SKM-1 (cell line): Measurements from ENCODE around the gene FAM174A.
A peak's percentile ranks its signal among the peaks of the same experiment; 100 is the strongest.

Experiments used
- DNase-seq: peaks from one replicate; lab custom pipeline; 2025; ENCODE audit not compliant: unreplicated experiment; lab: John Stamatoyannopoulos, UW

Gene FAM174A

DNA sequence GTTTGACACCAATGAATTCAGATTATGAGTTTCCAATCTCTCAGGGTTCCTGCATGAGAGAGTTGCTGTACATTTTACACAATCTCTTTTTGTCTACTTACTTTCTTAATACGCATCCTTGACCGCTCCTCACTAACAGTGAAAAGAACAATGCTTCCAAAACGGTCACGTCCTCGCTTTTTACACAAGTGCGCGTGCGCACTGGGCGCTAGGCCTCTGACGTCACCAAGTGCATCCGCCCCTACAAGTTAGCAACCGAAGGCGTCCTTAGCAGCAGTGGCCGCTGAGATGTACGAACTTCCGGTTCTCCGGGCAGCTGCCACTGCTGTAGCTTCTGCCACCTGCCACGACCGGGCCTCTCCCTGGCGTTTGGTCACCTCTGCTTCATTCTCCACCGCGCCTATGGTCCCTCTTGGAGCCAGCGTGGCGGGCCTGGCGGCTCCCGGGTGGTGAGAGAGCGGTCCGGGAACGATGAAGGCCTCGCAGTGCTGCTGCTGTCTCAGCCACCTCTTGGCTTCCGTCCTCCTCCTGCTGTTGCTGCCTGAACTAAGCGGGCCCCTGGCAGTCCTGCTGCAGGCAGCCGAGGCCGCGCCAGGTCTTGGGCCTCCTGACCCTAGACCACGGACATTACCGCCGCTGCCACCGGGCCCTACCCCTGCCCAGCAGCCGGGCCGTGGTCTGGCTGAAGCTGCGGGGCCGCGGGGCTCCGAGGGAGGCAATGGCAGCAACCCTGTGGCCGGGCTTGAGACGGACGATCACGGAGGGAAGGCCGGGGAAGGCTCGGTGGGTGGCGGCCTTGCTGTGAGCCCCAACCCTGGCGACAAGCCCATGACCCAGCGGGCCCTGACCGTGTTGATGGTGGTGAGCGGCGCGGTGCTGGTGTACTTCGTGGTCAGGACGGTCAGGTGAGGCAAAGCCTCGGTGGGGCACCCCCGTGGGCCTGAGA is at the start of gene FAM174A:
Gene FAM174A, plus strand, starts transcription at position 315 of the 946 bp plus-strand sequence. Its CDS starts 157 bp downstream, at position 472.
- peak; percentile 80 for DNase-seq

DNA sequence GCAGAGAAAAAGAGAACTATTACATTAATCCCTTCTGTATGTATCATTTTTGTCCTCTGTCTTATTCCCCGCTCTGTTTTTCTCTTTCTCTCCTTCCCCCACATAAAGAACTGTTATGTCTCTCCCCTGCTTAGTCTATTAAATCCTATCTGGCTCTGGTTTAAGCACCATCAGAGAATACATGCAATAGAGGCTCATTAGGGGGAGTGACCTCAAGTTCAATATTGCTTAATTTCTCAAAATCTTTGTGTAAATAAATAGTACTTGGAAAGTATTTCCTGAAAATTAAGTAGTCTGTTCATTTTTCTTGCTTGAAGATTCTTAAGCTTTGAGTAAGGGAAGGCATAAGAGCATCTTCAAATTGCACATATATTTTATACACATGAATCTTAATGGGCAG is 41.2 kb upstream of the FAM174A start:
- DNase-seq: no peak

GRCh38 chr5:100496296-100496695 is 38.9 kb upstream of the FAM174A start:
- DNase-seq: no peak

DNA sequence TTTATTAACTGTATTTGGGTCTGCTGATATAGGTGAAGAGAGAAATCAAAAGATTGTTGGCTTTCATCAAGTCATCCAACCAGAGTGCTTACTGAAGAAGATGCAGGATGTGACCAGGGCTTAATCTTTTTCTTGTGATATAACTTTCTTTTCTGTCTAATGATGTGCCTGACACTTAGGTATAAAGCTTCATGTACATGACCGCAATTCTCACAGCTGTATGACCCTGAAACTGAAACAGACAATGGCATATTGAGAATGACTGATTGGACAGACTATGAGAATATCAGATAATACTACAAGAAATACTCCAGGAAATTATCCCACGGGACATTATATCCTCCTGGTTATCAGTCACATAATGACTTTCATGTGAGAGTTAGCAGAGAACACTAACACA is 32.5 kb upstream of the FAM174A start:
- no peak for DNase-seq

- DNase-seq: no peak
Measured at GRCh38 chr5:100505984-100506670, 29.0 kb upstream of the FAM174A start.

- DNase-seq: no peak
Measured at GRCh38 chr5:100516285-100516684, 18.9 kb upstream of the FAM174A start.

DNA sequence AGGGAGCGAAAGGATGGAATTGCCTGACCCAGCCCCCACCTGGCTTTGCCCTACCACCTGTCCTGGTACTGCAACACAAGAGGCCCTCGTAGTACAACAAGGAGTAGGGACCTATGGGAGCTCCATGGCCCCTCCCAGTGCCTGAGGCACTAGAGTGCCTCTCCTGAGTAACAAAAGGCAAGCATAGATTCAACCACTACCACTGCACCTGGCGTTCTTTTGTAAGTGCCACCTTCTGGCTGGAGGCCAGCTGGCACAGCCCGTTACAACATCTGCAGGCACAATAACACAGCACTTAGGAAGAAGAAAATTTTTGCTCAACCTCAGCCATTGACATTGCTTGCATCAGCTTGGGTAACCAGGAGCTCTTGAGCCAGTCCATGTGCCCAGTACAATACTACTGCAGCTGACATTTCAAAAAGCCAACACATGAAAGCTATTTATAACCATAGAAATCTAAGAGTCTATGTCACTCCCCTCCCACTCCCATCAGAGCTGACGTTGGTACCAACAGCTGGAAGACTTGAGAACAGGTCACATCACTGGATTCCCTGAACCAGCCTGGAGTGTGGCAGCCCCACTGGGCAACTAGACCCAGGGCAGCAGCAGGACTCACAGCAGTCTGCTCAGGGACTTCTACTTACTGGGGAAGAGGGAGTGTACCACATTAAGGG is 17.7 kb upstream of the FAM174A start:
- DNase-seq: no peak

DNA sequence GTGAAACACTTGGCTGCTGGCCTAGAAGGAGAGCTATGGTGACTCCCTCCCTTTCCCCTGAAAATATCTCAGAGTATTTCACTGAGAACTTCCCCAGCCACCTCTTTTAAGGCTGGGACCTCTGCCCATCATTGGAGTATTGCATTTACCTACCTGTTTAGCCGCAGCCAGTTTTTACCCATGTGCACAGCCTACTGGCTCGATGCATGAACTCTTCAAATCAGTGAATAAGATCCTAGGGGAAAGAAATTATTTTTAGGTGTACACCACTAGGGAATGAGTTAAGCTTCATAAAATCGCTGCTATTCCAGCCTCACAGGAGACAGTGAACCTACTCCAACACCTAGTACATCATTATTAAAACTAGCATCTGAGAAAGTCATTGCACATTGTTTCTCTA is 16.8 kb upstream of the FAM174A start:
- no peak for DNase-seq

DNA sequence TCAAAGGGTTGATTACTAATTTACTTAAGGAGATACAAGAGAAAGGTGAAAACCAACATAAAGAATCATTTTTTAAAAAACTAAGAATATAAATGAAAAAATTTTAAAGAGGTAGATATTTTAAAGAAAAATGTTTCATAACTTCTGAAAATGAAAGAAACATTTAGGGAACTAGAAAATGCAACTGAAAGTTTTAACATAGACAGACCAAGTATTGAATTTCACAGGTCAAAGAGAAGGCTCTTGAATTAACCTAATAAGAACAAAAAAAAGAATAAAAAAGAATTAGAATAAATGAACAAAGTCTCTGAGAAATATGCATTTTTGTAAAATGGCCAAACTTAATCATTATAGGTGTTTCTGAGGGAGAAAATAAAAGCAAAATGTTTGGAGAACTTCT is 16.1 kb upstream of the FAM174A start:
- no peak for DNase-seq

DNA sequence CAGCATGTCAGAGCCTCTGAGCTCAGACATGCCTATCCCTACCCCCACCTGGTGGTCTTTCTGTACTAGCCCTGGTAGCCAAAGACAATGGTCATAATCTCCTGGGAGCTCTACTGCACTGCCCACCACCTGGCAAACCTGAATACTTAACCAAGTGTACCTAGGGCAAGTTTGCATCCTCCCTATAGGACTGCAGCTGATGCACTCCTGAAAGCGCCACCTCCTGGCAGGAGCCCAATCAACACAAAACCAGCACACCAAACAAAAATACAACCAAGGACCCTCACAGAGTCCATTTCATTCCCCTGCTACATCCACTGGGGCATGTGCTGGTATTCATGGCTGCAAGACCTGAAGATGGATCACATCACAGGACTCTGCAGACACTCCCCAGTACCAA is 14.8 kb upstream of the FAM174A start:
- DNase-seq: no peak

DNA sequence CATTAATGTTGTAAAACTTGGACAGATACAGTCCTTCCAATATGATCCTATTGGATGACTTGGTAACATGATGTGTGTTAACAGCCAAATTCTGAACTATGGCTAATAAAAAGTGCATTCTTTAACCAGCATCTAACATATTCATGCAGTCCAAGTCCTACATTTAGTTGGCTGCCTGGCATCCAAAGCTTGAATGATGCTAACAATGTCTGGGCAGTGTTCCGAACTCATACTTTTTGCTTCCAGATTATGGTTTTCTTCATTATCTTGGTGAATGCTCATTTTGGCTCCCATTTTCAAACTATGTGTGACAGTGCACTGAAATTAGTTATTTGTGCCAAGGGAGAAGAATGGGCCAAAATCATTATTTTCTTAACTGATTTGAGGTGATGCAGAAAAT is 2.8 kb downstream of the FAM174A start:
- no peak for DNase-seq

DNA sequence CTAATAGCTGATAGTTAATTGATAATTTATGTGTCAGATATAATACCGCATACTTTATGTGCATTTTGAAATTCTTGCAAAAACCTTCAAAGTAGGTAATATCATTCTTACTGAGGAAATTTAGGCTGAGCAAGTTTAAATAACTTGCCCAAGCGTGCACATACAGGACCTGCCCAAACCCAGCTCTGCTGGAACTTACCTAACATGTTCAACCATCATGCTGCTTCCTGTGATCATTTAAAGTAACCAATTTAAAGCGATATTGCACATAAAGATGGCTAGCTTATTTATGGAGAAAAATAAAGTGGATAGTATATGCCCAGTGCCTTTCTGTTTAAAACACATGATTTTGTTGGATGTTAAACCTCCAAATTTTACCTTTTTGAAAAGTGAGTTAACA is 4.3 kb downstream of the FAM174A start:
- DNase-seq: no peak

DNA sequence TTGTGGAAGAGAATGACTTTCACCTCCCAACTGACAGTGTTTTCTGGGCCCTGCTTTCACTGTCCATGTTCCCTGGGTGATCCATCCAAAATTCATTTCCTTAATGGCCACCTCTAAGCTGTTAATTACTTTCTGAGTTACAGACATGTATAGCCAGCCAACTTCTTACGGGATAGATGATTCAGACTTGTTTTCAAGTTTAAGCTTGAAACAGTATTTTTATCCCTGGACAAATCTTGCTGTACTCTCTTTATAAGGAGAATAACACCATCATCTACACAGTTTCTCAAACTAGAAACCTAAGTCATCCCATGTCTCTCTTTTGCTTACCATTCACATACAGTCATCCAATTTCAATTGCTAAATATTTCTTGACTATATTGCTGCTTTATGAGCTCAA is 6.9 kb downstream of the FAM174A start:
- DNase-seq: no peak

DNA sequence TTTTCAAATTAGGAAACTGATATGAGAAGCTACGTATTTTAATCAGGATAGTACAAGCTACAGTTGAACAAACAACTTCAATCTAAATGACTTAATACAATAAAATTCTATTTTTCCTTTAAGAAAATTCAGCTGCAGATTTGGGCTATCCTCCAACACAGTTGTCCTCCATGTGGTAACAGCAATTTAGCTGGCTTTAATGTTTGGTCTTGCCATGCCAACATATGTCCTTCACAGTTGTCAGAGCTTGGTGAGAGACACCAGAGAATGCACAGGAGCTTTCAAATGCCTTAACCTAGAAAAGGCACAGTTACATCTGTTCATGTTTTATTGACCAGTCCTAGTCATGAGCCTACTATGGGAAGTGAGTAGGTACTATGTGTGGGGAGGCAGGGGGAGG is 10.8 kb downstream of the FAM174A start:
- no peak for DNase-seq

- DNase-seq: no peak
Measured at GRCh38 chr5:100550531-100551051, 15.4 kb downstream of the FAM174A start.

DNA sequence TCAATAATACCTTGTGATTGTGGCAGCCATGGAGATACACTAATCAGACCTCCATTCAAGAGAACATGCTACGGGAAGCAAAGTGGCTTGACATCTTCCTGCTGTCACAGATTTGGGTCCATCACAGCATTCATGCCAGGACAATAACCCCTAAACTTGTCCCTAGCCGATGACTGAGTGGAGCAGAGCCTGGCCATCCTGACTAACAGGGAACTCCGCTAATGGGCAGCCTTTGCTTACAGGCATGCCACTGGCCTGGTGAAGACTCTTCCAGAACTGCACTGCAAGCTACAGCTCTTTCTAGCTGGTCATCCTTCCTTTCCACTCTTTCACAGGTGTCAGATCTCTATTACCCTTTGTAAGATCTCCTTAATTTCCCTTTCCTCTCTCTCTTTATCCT is 16.0 kb downstream of the FAM174A start:
- DNase-seq: no peak

GRCh38 chr5:100553209-100553608 is 18.0 kb downstream of the FAM174A start:
- no peak for DNase-seq

DNA sequence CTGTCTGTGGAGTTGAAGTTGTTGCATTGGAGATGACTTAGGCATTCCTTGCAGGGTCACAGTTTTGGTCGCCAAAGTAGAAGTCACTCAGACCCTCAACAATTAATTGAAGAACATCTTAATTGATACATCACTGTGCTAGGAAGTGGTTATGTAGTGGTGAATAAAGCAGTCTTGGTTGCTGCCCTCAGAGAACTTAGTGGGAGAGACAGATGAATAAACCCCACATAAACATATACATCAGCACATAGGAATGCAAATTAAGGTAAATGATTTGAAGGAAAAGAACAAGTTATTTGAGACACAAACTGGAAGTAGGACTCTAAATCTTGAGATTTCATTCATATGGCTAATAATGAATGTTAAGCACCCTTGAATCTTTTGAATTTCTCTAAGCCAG is 25.7 kb downstream of the FAM174A start:
- DNase-seq: no peak

DNA sequence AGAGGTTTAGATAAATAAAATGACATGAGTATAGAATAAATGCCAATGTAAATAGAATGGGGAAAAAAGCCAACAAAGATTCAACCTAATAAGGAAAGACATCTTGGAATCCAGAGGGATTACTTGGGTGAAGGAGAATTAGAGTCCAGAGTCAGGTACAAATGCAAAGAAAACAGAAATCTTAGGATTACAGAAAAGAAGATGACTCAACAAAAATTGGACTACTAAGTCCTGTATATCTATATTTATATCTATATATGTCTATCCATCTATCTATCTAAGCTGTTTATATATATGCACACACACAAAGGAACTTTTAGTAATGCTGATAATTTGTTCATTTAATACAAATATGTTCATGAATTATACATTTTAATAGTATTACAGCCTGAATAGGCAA is 27.6 kb downstream of the FAM174A start:
- no peak for DNase-seq

DNA sequence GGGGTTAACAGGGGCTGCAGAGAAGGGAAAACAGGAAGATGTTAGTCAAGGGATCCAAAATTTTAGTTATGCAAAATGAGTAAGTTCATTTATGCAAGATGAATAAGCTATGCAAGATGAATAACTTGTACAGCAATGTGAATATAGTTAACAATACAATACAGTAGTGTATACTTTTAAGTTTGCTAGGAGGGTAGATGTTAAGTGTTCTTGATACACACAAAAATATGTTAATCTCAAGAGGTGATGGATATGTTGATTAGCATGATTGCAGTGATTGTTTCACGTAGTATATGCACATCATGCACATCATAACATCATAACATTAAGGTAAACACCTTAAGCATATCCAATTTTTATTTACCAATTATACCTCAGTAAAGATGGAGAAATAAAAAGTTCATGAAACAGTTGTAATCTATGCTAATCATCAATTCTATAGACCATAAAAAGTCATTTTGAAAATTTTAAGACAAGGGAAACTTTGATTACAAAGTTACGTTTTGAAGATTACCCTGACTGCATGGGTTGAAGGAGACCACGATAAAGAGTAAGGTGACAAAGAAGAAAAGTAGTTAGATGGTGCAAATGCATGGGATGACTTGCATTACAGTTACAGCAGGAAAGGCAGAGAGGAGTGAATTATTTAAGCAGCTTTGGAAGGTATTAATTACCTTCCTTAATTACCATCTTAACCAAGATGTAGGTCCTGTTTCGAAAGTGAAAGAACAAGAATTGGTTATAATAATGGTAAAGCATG is 31.4 kb downstream of the FAM174A start:
- no peak for DNase-seq

GRCh38 chr5:100574716-100575115 is 39.5 kb downstream of the FAM174A start:
- no peak for DNase-seq
